Loucy (cell line): ENCODE data around the gene AP4B1.

ENCODE experiments used
- H2AFZ ChIP-seq: fragments of 200-600 bp; sonication (generic); 2 replicates; pipeline ENCODE4 v1.6.0; 2016; ENCODE audit warnings: antibody characterized with exemption, mild to moderate bottlenecking, low read length, moderate library complexity
- H3F3A ChIP-seq: fragments of 200-600 bp; 2 replicates; pipeline ENCODE4 v1.6.0; 2016; ENCODE audit warnings: antibody characterized with exemption, low read depth, mild to moderate bottlenecking
- H3K27me3 ChIP-seq: fragments of 200-600 bp; sonication (generic); 2 replicates; pipeline ENCODE4 v1.6.1; 2014; ENCODE audit warnings: low read length, mild to moderate bottlenecking; ENCODE audit not compliant: insufficient read depth, poor library complexity, severe bottlenecking
- H3K36me3 ChIP-seq: fragments of 200-600 bp; sonication (generic); 2 replicates; pipeline ENCODE4 v1.6.1; 2016; ENCODE audit warnings: low read length; ENCODE audit not compliant: insufficient read depth
- H3K4me1 ChIP-seq: fragments of 200-600 bp; sonication (generic); 2 replicates; pipeline ENCODE4 v1.5.1; 2014; ENCODE audit warnings: low read length, mild to moderate bottlenecking; ENCODE audit not compliant: insufficient read depth, poor library complexity, severe bottlenecking
- H3K4me2 ChIP-seq: fragments of 200-600 bp; sonication (generic); 2 replicates; pipeline ENCODE4 v1.6.0; 2014; ENCODE audit warnings: antibody characterized with exemption, low read length, low read depth, mild to moderate bottlenecking; ENCODE audit not compliant: poor library complexity, severe bottlenecking
- H3K4me3 ChIP-seq: fragments of 200-600 bp; sonication (generic); 2 replicates; pipeline ENCODE4 v1.5.1; 2014; ENCODE audit warnings: low read length, mild to moderate bottlenecking, mixed read lengths; ENCODE audit not compliant: poor library complexity, severe bottlenecking
- H3K79me2 ChIP-seq: fragments of 200-600 bp; sonication (generic); 2 replicates; pipeline ENCODE4 v1.6.1; 2014; ENCODE audit warnings: low read length; ENCODE audit not compliant: insufficient read depth
- H3K9ac ChIP-seq: fragments of 200-600 bp; sonication (generic); 2 replicates; pipeline ENCODE4 v1.6.0; 2014; ENCODE audit warnings: mild to moderate bottlenecking, low read depth, low read length, moderate library complexity; ENCODE audit not compliant: poor library complexity, severe bottlenecking
- H3K9me2 ChIP-seq: fragments of 200-600 bp; sonication (generic); replicated peaks from 2 replicates; pipeline ENCODE4 v1.6.1; 2016; ENCODE audit warnings: low read depth, low read length, mixed read lengths
- H3K9me3 ChIP-seq: fragments of 200-600 bp; sonication (generic); 2 replicates; pipeline ENCODE4 v1.6.1; 2014; ENCODE audit warnings: mild to moderate bottlenecking, antibody characterized with exemption, low read length, low read depth; ENCODE audit not compliant: insufficient read depth
- H4K20me1 ChIP-seq: fragments of 200-600 bp; sonication (generic); 2 replicates; pipeline ENCODE4 v1.6.0; 2014; ENCODE audit warnings: antibody characterized with exemption, low read length, mild to moderate bottlenecking; ENCODE audit not compliant: insufficient read depth, poor library complexity, severe bottlenecking
- CTCF ChIP-seq: fragments of 200-600 bp; sonication (generic); conservative IDR thresholded peaks from 2 replicates; pipeline ENCODE4 v1.5.1; 2014; ENCODE audit warnings: mild to moderate bottlenecking, antibody characterized with exemption, low read length
- EZH2phosphoT487 ChIP-seq: fragments of 200-600 bp; IDR thresholded peaks from 2 replicates; pipeline ENCODE4 v1.6.1; 2018; ENCODE audit warnings: antibody characterized with exemption, mild to moderate bottlenecking, moderate library complexity, borderline replicate concordance

Gene AP4B1

GRCh38 chr1:113849072-113849471 lies 55.5 kb downstream of the AP4B1 start:
- H3K27me3 ChIP-seq = no peaks in the 10 kb centered on the region
- H3K79me2 ChIP-seq = no peaks in the 10 kb centered on the region
- H4K20me1 ChIP-seq = no peaks in the 10 kb centered on the region
- H2AFZ ChIP-seq = no peak overlapping the region
- no peak for TF ChIP-seq EZH2phosphoT487
- TF ChIP-seq CTCF = no peak
- peaks cover 14% of the 10 kb centered on the region for H3K4me1 ChIP-seq
- no peak overlapping the region for H3K9ac ChIP-seq
- H3F3A ChIP-seq = peaks cover 7% of the 10 kb centered on the region; the same call in 1 of the 2 replicates
- no peaks in the 10 kb centered on the region for H3K9me3 ChIP-seq
- H3K4me2 ChIP-seq = no peak overlapping the region
- peaks cover 22% of the 10 kb centered on the region; the same call in 1 of the 2 replicates for H3K36me3 ChIP-seq
- H3K4me3 ChIP-seq = no peak overlapping the region
- no peaks in the 10 kb centered on the region for H3K9me2 ChIP-seq

GRCh38 chr1:113846391-113847035 lies 58.1 kb downstream of the AP4B1 start:
- peaks cover 14% of the 10 kb centered on the region for H3K4me1 ChIP-seq
- TF ChIP-seq CTCF (no peak), EZH2phosphoT487 (no peak)
- H3K4me3 ChIP-seq = no peak overlapping the region
- no peaks in the 10 kb centered on the region for H4K20me1 ChIP-seq
- H3K27me3 ChIP-seq = no peaks in the 10 kb centered on the region
- 0 out of 2 replicates have a peak, but pooled peaks cover 7% of the 10 kb centered on the region for H3F3A ChIP-seq
- no peaks in the 10 kb centered on the region for H3K9me3 ChIP-seq
- H3K9me2 ChIP-seq = no peaks in the 10 kb centered on the region
- H3K79me2 ChIP-seq = no peaks in the 10 kb centered on the region
- no peak overlapping the region for H2AFZ ChIP-seq
- H3K9ac ChIP-seq = no peak overlapping the region
- no peak overlapping the region for H3K4me2 ChIP-seq
- H3K36me3 ChIP-seq = peaks cover 22% of the 10 kb centered on the region; the same call in 1 of the 2 replicates
